HL-60 (cell line): ENCODE measurements around the gene ADGRG7.

ENCODE experiments used
- DNase-seq, 2 experiments: peaks; one replicate each; pipeline ENCODE4 v3.0.0-alpha.2; 2010 to 2020; ENCODE audit warnings: low read depth in 1 of 2, low spot score in 1 of 2
- H3K27ac ChIP-seq: fragments of 250-450 bp; sonication (Bioruptor Pico); replicated peaks from 2 replicates; pipeline ENCODE4 v1.5.1; 2020; ENCODE audit warnings: mild to moderate bottlenecking, moderate library complexity
- H3K27me3 ChIP-seq: fragments of 250-450 bp; sonication (Bioruptor Pico); 2 replicates; pipeline ENCODE4 v1.5.1; 2021; ENCODE audit warnings: mild to moderate bottlenecking, moderate library complexity; ENCODE audit not compliant: insufficient read depth, poor library complexity, severe bottlenecking
- H3K4me3 ChIP-seq: replicated peaks from 2 replicates; pipeline ENCODE4 v1.5.1; 2011; ENCODE audit warnings: mild to moderate bottlenecking, control low read depth, low read length; ENCODE audit not compliant: insufficient read depth
- CTCF ChIP-seq: IDR thresholded peaks from one replicate; pipeline ENCODE4 v1.5.1; 2011; ENCODE audit warnings: low read length, control low read depth, inconsistent platforms; ENCODE audit not compliant: insufficient read depth
- GABPA ChIP-seq: IDR thresholded peaks from 2 replicates; pipeline ENCODE4 v1.6.1; 2012; ENCODE audit warnings: low read depth
- POLR2AphosphoS5 ChIP-seq: IDR thresholded peaks from 2 replicates; pipeline ENCODE4 v1.6.1; 2012; ENCODE audit warnings: low read depth
- REST ChIP-seq: IDR thresholded peaks from 2 replicates; pipeline ENCODE4 v1.6.1; 2012; ENCODE audit warnings: low read depth; ENCODE audit not compliant: insufficient replicate concordance
- SPI1 ChIP-seq: IDR thresholded peaks from 2 replicates; pipeline ENCODE4 v1.6.1; 2012; ENCODE audit warnings: low read depth, mild to moderate bottlenecking, borderline replicate concordance

The ADGRG7 gene

GRCh38 chr3:100717063-100717462 is 107.7 kb downstream of the ADGRG7 start:
- H3K27ac ChIP-seq: no peak overlapping the region
- no peak for DNase-seq
- TF ChIP-seq CTCF (no peak), POLR2AphosphoS5 (no peak), SPI1 (no peak), REST (no peak), GABPA (no peak)
- no peak overlapping the region for H3K4me3 ChIP-seq
- H3K27me3 ChIP-seq: no peaks in the 10 kb centered on the region

- H3K27ac ChIP-seq: no peak overlapping the region
- no peak overlapping the region for H3K4me3 ChIP-seq
- no peaks in the 10 kb centered on the region for H3K27me3 ChIP-seq
- TF ChIP-seq SPI1: no peak
- no peak for TF ChIP-seq CTCF
- no peak for TF ChIP-seq GABPA
- no peak for TF ChIP-seq REST
- no peak for TF ChIP-seq POLR2AphosphoS5
- no peak for DNase-seq
Measured at GRCh38 chr3:100717637-100718487, 108.5 kb downstream of the ADGRG7 start.

- H3K4me3 ChIP-seq: no peak overlapping the region
- H3K27ac ChIP-seq: no peak overlapping the region
- TF ChIP-seq GABPA: no peak
- TF ChIP-seq POLR2AphosphoS5: no peak
- TF ChIP-seq SPI1: no peak
- TF ChIP-seq REST: no peak
- no peak for TF ChIP-seq CTCF
- no peak for DNase-seq
- H3K27me3 ChIP-seq: no peaks in the 10 kb centered on the region
Measured at GRCh38 chr3:100719136-100719535, 109.7 kb downstream of the ADGRG7 start.
